GM23338 (cell line): ENCODE data around the gene TCF7. TPM values are rescaled to one million over a fixed set of nuclear protein-coding genes. Genes with fewer than 3 reads are reported as not detected.
A peak's percentile ranks its signal among the peaks of the same experiment; 100 is the strongest.

ENCODE experiments used
- ATAC-seq: fragments of 200-7000 bp; cut with Tn5 transposase; 3 replicates; pipeline ENCODE4 v1.9.1; 2020
- DNase-seq: peaks from one replicate; pipeline ENCODE4 v3.0.0-alpha.2; 2015; ENCODE audit warnings: low spot score
- H2AFZ ChIP-seq: fragments of 200-600 bp; sonication (generic); 2 replicates; pipeline ENCODE4 v1.8.0; 2016; ENCODE audit warnings: antibody characterized with exemption, mild to moderate bottlenecking, moderate library complexity
- H3F3A ChIP-seq: fragments of 200-600 bp; sonication (generic); replicated peaks from 2 replicates; pipeline ENCODE4 v1.8.0; 2017; ENCODE audit warnings: antibody characterized with exemption, mixed run types, low read depth
- H3K27ac ChIP-seq: fragments of 200-600 bp; sonication (generic); 2 replicates; pipeline ENCODE4 v1.6.1; 2016; ENCODE audit warnings: low read depth
- H3K27me3 ChIP-seq: fragments of 200-600 bp; sonication (generic); 2 replicates; pipeline ENCODE4 v1.8.0; 2016; ENCODE audit warnings: mild to moderate bottlenecking, mixed run types, moderate library complexity; ENCODE audit not compliant: insufficient read depth
- H3K36me3 ChIP-seq: fragments of 200-600 bp; sonication (generic); 2 replicates; pipeline ENCODE4 v1.8.0; 2016; ENCODE audit warnings: mild to moderate bottlenecking; ENCODE audit not compliant: insufficient read depth
- H3K4me1 ChIP-seq: fragments of 200-600 bp; sonication (generic); 2 replicates; pipeline ENCODE4 v1.8.0; 2016; ENCODE audit warnings: mild to moderate bottlenecking, moderate library complexity; ENCODE audit not compliant: insufficient read depth
- H3K4me2 ChIP-seq: fragments of 200-600 bp; sonication (generic); 2 replicates; pipeline ENCODE4 v1.7.1; 2017; ENCODE audit warnings: mixed run types
- H3K4me3 ChIP-seq: fragments of 200-600 bp; sonication (generic); 2 replicates; pipeline ENCODE4 v1.6.1; 2016; ENCODE audit warnings: mixed run types
- H3K79me2 ChIP-seq: fragments of 200-600 bp; sonication (generic); replicated peaks from 2 replicates; pipeline ENCODE4 v1.8.0; 2017; ENCODE audit warnings: mild to moderate bottlenecking; ENCODE audit not compliant: insufficient read depth
- H3K9me2 ChIP-seq: fragments of 200-600 bp; sonication (generic); 2 replicates; pipeline ENCODE4 v1.8.0; 2017; ENCODE audit not compliant: insufficient read depth
- H4K20me1 ChIP-seq: fragments of 200-600 bp; sonication (generic); replicated peaks from 2 replicates; pipeline ENCODE4 v1.8.0; 2017; ENCODE audit warnings: mild to moderate bottlenecking; ENCODE audit not compliant: insufficient read depth
- H3K27ac Mint-ChIP-seq: 2 replicates; pipeline ENCODE4 v1.8.0; 2020; ENCODE audit warnings: inconsistent platforms, mild to moderate bottlenecking, moderate library complexity, mixed read lengths
- H3K27me3 Mint-ChIP-seq: 3 replicates; pipeline ENCODE4 v1.8.0; 2022; ENCODE audit warnings: low read depth, mild to moderate bottlenecking, moderate library complexity, mixed read lengths, inconsistent platforms; ENCODE audit not compliant: insufficient read depth, poor library complexity
- H3K36me3 Mint-ChIP-seq: 3 replicates; pipeline ENCODE4 v1.8.0; 2021; ENCODE audit warnings: low read depth, mild to moderate bottlenecking, inconsistent platforms, moderate library complexity, mixed read lengths
- H3K4me1 Mint-ChIP-seq: 3 replicates; pipeline ENCODE4 v1.8.0; 2020; ENCODE audit warnings: mild to moderate bottlenecking, inconsistent platforms, mixed read lengths
- H3K4me3 Mint-ChIP-seq: 3 replicates; pipeline ENCODE4 v1.8.0; 2021; ENCODE audit warnings: moderate library complexity, mild to moderate bottlenecking, inconsistent platforms, mixed read lengths
- H3K9me3 Mint-ChIP-seq: 3 replicates; pipeline ENCODE4 v1.8.0; 2020; ENCODE audit warnings: moderate library complexity, mild to moderate bottlenecking, inconsistent platforms, mixed read lengths
- CREB1 ChIP-seq: fragments of 250-450 bp; sonication (Bioruptor Pico); IDR thresholded peaks from 2 replicates; pipeline ENCODE4 v1.5.0; 2020; ENCODE audit warnings: low read depth, mild to moderate bottlenecking, moderate library complexity
- EZH2 ChIP-seq: fragments of 200-600 bp; sonication (generic); IDR thresholded peaks from one replicate; pipeline ENCODE4 v1.8.0; 2017; ENCODE audit warnings: antibody characterized with exemption, mild to moderate bottlenecking, low read depth; ENCODE audit not compliant: unreplicated experiment
- POLR2AphosphoS5 ChIP-seq: IDR thresholded peaks from 2 replicates; pipeline ENCODE4 v1.6.1; 2016; ENCODE audit warnings: antibody characterized with exemption, low read depth
- STAT1 ChIP-seq: IDR thresholded peaks from one replicate; pipeline ENCODE4 v1.6.1; 2016; ENCODE audit warnings: antibody characterized with exemption; ENCODE audit not compliant: unreplicated experiment
- polyA plus RNA-seq: library from polyadenylated mRNA; unstranded; fragments of >200 nt; fragmentation: Nextera tagmentation; extraction: Ambion mirVana; gene quantifications from 2 replicates; pipeline ENCODE4 v1.2.1, GENCODE V29; 2016
- total RNA-seq: library from RNA; depleted of rRNA; stranded (reverse); fragments of >200 nt; shearing (Covaris generic); gene quantifications from 2 replicates; pipeline ENCODE4 v1.2.3, GENCODE V29; 2014
- TF ChIP-seq, protein P1 (sequence below): IDR thresholded peaks from 2 replicates; pipeline ENCODE4 v1.6.1; 2016; ENCODE audit warnings: antibody characterized with exemption
- TF ChIP-seq, protein P2 (sequence below), 2 experiments: fragments of 200-600 bp in 1 of 2; sonication (generic) in 1 of 2; conservative IDR thresholded peaks; 2 replicates each; pipeline versions ENCODE4 v1.5.1 to v1.6.1; 2016 to 2017; ENCODE audit warnings: antibody characterized with exemption in 2 of 2, low read depth in 2 of 2, mild to moderate bottlenecking in 2 of 2, moderate library complexity in 1 of 2

Gene TCF7
- total and polyA plus RNA-seq, 2 experiments from 2014 or later = 5.6 to 8.1 TPM

DNA sequence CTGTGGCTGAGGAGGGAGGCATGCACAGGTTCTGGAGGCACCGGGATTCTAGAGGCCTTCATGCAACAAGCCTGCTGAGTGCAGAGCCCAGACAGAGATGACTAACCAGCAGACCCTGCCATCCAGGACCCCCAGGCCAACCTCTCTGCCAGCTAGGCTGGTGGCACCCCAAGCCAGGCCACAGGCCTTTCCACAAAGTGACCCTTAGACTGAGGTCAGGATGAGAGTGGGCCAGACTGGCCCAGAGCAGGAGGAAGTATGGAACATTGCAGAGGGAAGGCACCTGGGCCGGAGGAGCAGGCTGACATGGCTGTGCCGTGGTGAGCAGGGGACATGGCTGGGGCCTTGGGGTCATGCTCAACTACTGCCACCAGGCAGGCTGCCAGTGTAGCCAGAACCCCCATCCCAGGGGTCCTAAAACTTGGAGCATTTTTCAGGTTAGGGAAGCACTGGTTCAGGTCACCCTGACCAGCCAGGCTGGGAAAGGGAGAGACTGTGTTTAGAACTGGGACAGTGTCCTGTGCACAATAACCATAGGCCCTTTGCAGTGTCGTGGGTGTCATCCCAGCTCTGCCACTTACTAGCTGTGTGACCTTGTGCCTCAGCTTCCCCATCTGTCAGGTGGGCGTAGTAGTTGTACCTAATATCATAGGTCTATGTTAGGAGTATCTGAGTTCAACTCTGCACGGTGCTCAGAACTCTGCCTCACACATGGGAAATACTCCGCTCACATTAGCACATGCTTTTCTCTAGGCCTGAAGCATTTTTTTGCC lies 17.3 kb downstream of the TCF7 start:
- H3K9me3 Mint-ChIP-seq = no peaks in the 10 kb centered on the region
- ATAC-seq (no peak), DNase-seq (no peak)
- no peak overlapping the region for H3K27ac Mint-ChIP-seq
- Histone ChIP-seq H3K4me3 (no peak overlapping the region), H3K27ac (no peak overlapping the region), H3K4me2 (no peak overlapping the region), H3K27me3 (no peaks in the 10 kb centered on the region), H3K9me2 (no peaks in the 10 kb centered on the region), H3K36me3 (no peaks in the 10 kb centered on the region), H3F3A (0 out of 2 replicates have a peak, but pooled peaks cover 1% of the 10 kb centered on the region), H4K20me1 (peaks cover 18% of the 10 kb centered on the region), H2AFZ (no peak overlapping the region), H3K4me1 (peaks cover 7% of the 10 kb centered on the region; the same call in 1 of the 2 replicates), H3K79me2 (no peaks in the 10 kb centered on the region)
- peaks cover 11% of the 10 kb centered on the region for H3K27me3 Mint-ChIP-seq
- no peak overlapping the region for H3K4me3 Mint-ChIP-seq
- H3K36me3 Mint-ChIP-seq = peaks cover 6% of the 10 kb centered on the region; the same call in 1 of the 3 replicates
- H3K4me1 Mint-ChIP-seq = peaks cover 11% of the 10 kb centered on the region
- TF ChIP-seq EZH2 = no peak
- TF ChIP-seq, protein P1, sequence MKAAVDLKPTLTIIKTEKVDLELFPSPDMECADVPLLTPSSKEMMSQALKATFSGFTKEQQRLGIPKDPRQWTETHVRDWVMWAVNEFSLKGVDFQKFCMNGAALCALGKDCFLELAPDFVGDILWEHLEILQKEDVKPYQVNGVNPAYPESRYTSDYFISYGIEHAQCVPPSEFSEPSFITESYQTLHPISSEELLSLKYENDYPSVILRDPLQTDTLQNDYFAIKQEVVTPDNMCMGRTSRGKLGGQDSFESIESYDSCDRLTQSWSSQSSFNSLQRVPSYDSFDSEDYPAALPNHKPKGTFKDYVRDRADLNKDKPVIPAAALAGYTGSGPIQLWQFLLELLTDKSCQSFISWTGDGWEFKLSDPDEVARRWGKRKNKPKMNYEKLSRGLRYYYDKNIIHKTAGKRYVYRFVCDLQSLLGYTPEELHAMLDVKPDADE = no peak

DNA sequence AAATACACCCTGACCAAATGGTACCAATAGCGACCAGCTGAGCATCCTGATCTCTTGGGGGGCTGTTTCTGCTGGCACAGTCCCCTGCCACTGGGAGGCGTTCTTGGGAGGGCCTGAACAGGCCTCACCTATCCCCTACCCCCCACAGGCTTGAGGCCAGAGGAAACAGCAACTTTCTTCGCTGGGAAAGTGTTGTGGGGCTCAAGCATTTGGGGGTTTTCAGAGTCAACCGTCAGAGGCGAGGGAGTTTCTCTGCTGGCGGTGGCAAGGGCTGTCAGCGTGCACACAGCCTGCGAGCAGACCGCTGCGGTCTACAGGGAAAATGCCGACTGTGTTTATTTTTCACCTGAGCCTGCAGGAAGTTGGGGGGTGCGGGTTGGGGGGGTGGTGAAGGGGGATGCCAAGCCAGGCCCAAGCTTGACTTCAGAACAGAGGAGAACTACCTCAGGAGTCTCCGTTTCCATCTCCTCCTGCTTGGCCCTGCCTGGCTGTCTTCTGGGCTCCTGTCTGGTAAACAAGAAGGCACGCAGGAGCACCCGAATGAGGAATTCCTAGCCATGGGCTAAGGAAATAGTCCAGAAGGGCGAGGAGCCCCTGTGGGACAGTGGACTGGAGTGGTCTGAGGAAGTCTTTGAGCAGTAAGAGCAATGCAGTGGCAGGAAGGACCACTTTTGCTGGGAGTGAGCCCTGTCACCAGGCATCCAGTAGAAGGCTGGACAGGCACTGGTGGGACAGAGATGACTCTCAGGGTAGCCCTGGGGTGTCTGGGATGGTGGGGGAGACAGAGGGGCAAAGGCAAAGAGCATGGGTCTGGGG lies 18.1 kb downstream of the TCF7 start:
- H4K20me1 ChIP-seq = peaks cover 18% of the 10 kb centered on the region
- no peak overlapping the region for H3K4me3 ChIP-seq
- TF ChIP-seq, protein P2, sequence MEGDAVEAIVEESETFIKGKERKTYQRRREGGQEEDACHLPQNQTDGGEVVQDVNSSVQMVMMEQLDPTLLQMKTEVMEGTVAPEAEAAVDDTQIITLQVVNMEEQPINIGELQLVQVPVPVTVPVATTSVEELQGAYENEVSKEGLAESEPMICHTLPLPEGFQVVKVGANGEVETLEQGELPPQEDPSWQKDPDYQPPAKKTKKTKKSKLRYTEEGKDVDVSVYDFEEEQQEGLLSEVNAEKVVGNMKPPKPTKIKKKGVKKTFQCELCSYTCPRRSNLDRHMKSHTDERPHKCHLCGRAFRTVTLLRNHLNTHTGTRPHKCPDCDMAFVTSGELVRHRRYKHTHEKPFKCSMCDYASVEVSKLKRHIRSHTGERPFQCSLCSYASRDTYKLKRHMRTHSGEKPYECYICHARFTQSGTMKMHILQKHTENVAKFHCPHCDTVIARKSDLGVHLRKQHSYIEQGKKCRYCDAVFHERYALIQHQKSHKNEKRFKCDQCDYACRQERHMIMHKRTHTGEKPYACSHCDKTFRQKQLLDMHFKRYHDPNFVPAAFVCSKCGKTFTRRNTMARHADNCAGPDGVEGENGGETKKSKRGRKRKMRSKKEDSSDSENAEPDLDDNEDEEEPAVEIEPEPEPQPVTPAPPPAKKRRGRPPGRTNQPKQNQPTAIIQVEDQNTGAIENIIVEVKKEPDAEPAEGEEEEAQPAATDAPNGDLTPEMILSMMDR (conservative IDR thresholded peaks at IDR 0.05; ENCODE audit: low read depth in 2 of 2) = peak; percentile 67 to 77
- TF ChIP-seq POLR2AphosphoS5 (0 out of 2 replicates have a peak, but pooled peaks have one; percentile 16), CREB1 (CRISPR knock-in tag) (no peak), STAT1 (no peak)
- Mint-ChIP-seq H3K4me1 (peaks cover 15% of the 10 kb centered on the region), H3K27ac (no peak overlapping the region), H3K36me3 (peaks cover 6% of the 10 kb centered on the region; the same call in 1 of the 3 replicates), H3K4me3 (no peak overlapping the region; the same call in 2 of the 3 replicates), H3K27me3 (peaks cover 9% of the 10 kb centered on the region), H3K9me3 (no peaks in the 10 kb centered on the region)
- 0 out of 2 replicates have a peak, but pooled peaks cover 3% of the 10 kb centered on the region for H3F3A ChIP-seq
- no peak overlapping the region; the same call in 1 of the 2 replicates for H3K27ac ChIP-seq
- ATAC-seq = peak; percentile 70
- no peaks in the 10 kb centered on the region for H3K36me3 ChIP-seq
- no peaks in the 10 kb centered on the region for H3K79me2 ChIP-seq
- H2AFZ ChIP-seq = no peak overlapping the region
- peaks cover 16% of the 10 kb centered on the region; the same call in 1 of the 2 replicates for H3K4me1 ChIP-seq
- DNase-seq = peak; percentile 83
- H3K9me2 ChIP-seq = no peaks in the 10 kb centered on the region
- H3K27me3 ChIP-seq = no peaks in the 10 kb centered on the region
- peak overlapping the region; percentile 64 for H3K4me2 ChIP-seq
